GM12865 (cell line): Measurements from ENCODE around the gene ENC1.
A peak's percentile ranks its signal among the peaks of the same experiment; 100 is the strongest.

Experiments used
- DNase-seq: peaks from one replicate; pipeline ENCODE4 v3.0.0; 2010; ENCODE audit warnings: low read depth
- H3K4me3 ChIP-seq: 2 replicates; pipeline ENCODE4 v1.5.1; 2011; ENCODE audit warnings: mild to moderate bottlenecking, low read depth, low read length, control low read depth
- TF ChIP-seq, protein P1 (sequence below): IDR thresholded peaks from 2 replicates; pipeline ENCODE4 v1.5.1; 2011; ENCODE audit warnings: low read length, control low read depth, low read depth, inconsistent platforms; ENCODE audit not compliant: insufficient read depth; ENCODE audit errors: missing control alignments

The ENC1 gene

GRCh38 chr5:74655206-74655605, 14.7 kb upstream of the ENC1 start:
- DNase-seq, result no peak
- TF ChIP-seq, protein P1, sequence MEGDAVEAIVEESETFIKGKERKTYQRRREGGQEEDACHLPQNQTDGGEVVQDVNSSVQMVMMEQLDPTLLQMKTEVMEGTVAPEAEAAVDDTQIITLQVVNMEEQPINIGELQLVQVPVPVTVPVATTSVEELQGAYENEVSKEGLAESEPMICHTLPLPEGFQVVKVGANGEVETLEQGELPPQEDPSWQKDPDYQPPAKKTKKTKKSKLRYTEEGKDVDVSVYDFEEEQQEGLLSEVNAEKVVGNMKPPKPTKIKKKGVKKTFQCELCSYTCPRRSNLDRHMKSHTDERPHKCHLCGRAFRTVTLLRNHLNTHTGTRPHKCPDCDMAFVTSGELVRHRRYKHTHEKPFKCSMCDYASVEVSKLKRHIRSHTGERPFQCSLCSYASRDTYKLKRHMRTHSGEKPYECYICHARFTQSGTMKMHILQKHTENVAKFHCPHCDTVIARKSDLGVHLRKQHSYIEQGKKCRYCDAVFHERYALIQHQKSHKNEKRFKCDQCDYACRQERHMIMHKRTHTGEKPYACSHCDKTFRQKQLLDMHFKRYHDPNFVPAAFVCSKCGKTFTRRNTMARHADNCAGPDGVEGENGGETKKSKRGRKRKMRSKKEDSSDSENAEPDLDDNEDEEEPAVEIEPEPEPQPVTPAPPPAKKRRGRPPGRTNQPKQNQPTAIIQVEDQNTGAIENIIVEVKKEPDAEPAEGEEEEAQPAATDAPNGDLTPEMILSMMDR, result no peak
- no peak overlapping the region for H3K4me3 ChIP-seq

GRCh38 chr5:74653991-74654390, 13.5 kb upstream of the ENC1 start:
- no peak for DNase-seq
- H3K4me3 ChIP-seq, result no peak overlapping the region
- TF ChIP-seq, protein P1, result no peak

GRCh38 chr5:74652576-74652975, 12.0 kb upstream of the ENC1 start:
- TF ChIP-seq, protein P1, result no peak
- H3K4me3 ChIP-seq, result no peak overlapping the region
- DNase-seq, result no peak

DNA sequence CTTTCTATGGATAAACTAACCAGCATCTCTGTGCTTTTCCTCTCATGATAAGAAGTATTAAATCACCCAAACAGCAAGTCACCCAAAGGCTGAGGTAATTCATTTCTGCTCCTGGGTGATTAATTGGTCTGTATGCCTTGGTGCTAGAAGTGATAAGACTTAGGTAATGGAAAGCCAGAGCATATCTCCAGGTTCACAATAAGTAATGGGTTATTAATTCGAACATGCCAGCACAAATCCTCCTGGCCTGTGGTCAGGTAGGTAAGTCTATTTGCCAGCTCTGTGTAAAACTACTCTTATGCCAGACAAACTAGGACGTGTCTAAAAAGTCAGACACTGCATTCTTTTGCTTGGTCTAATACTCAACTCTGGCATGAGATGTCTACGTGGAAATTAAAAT, 11.2 kb upstream of the ENC1 start:
- TF ChIP-seq, protein P1, result no peak

GRCh38 chr5:74649421-74649973, 9.0 kb upstream of the ENC1 start:
- H3K4me3 ChIP-seq, result no peak overlapping the region
- TF ChIP-seq, protein P1, result no peak
- no peak for DNase-seq

More for the DNA sequence above, 11.2 kb upstream of the ENC1 start:
- DNase-seq, result no peak
- H3K4me3 ChIP-seq, result no peak overlapping the region

- TF ChIP-seq, protein P1, result peak; percentile 54
- DNase-seq, result peak; percentile 77
- no peak overlapping the region for H3K4me3 ChIP-seq
These were observed 8.3 kb upstream of the ENC1 start for GRCh38 chr5:74648835-74649293.

GRCh38 chr5:74647096-74647495, 6.6 kb upstream of the ENC1 start:
- TF ChIP-seq, protein P1, result no peak
- no peak overlapping the region for H3K4me3 ChIP-seq
- no peak for DNase-seq
